Measurements from ENCODE around the gene VMP1. TPM values are rescaled to one million over a fixed set of nuclear protein-coding genes. Genes with fewer than 3 reads are reported as not detected.

VMP1 gene
- total and polyA plus RNA-seq, 4 donors: 46.4 to 118 (median 71.6) TPM

GRCh38 chr17:59678918-59679317, 28.5 kb upstream of the VMP1 start:
- H3K36me3 ChIP-seq (ENCODE audit: control insufficient read depth in 4 of 4, insufficient read depth in 3 of 4, low read depth in 1 of 4, low read length in 3 of 4): peaks cover 16 to 96% (median 87%) of the 10 kb centered on the region in 4 donors
- H3K9me3 ChIP-seq (ENCODE audit: control insufficient read depth in 4 of 4, low read length in 3 of 4): no peaks in the 10 kb centered on the region
- no peaks in the 10 kb centered on the region for H3K4me1 ChIP-seq (ENCODE audit: control insufficient read depth in 4 of 4, insufficient read depth in 4 of 4, low read length in 3 of 4)
- H3K27ac ChIP-seq (ENCODE audit: low read depth in 1 of 2, low read length in 2 of 2): no peak overlapping the region
- H3K4me3 ChIP-seq (ENCODE audit: low read depth in 1 of 3, low read length in 3 of 3): no peak overlapping the region
- H3K9ac ChIP-seq (ENCODE audit: low read depth in 1 of 2, low read length in 2 of 2): no peak overlapping the region
- TF ChIP-seq, protein P1, sequence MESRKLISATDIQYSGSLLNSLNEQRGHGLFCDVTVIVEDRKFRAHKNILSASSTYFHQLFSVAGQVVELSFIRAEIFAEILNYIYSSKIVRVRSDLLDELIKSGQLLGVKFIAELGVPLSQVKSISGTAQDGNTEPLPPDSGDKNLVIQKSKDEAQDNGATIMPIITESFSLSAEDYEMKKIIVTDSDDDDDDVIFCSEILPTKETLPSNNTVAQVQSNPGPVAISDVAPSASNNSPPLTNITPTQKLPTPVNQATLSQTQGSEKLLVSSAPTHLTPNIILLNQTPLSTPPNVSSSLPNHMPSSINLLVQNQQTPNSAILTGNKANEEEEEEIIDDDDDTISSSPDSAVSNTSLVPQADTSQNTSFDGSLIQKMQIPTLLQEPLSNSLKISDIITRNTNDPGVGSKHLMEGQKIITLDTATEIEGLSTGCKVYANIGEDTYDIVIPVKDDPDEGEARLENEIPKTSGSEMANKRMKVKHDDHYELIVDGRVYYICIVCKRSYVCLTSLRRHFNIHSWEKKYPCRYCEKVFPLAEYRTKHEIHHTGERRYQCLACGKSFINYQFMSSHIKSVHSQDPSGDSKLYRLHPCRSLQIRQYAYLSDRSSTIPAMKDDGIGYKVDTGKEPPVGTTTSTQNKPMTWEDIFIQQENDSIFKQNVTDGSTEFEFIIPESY (IDR thresholded peaks at IDR 0.05): no peak
- TF ChIP-seq HNF4A (conservative IDR thresholded peaks at IDR 0.05) (no peak), TAF1 (conservative IDR thresholded peaks at IDR 0.05) (no peak), REST (IDR thresholded peaks at IDR 0.05) (no peak), YY1 (IDR thresholded peaks at IDR 0.05) (no peak), RXRA (IDR thresholded peaks at IDR 0.05) (no peak), FOXA1 (IDR thresholded peaks at IDR 0.05) (no peak), EGR1 (IDR thresholded peaks at IDR 0.05; ENCODE audit: low read depth in 2 of 2) (no peak), FOXA2 (IDR thresholded peaks at IDR 0.05) (no peak)
- TF ChIP-seq, protein P2, sequence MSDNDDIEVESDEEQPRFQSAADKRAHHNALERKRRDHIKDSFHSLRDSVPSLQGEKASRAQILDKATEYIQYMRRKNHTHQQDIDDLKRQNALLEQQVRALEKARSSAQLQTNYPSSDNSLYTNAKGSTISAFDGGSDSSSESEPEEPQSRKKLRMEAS (IDR thresholded peaks at IDR 0.05): no peak
- TF ChIP-seq, protein P3, sequence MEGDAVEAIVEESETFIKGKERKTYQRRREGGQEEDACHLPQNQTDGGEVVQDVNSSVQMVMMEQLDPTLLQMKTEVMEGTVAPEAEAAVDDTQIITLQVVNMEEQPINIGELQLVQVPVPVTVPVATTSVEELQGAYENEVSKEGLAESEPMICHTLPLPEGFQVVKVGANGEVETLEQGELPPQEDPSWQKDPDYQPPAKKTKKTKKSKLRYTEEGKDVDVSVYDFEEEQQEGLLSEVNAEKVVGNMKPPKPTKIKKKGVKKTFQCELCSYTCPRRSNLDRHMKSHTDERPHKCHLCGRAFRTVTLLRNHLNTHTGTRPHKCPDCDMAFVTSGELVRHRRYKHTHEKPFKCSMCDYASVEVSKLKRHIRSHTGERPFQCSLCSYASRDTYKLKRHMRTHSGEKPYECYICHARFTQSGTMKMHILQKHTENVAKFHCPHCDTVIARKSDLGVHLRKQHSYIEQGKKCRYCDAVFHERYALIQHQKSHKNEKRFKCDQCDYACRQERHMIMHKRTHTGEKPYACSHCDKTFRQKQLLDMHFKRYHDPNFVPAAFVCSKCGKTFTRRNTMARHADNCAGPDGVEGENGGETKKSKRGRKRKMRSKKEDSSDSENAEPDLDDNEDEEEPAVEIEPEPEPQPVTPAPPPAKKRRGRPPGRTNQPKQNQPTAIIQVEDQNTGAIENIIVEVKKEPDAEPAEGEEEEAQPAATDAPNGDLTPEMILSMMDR (IDR thresholded peaks at IDR 0.05; ENCODE audit: low read depth, low read length, missing input control): no peak
- no peak for DNase-seq (ENCODE audit: low spot score)
- H3K27me3 ChIP-seq (ENCODE audit: control insufficient read depth in 4 of 4, insufficient read depth in 4 of 4, low read length in 3 of 4): no peaks in the 10 kb centered on the region
- WGBS: 43% methylated on average over 2 of the region's 2 CpGs

- no peak for TF ChIP-seq GABPA (IDR thresholded peaks at IDR 0.05 in 1 of 2, conservative IDR thresholded peaks at IDR 0.05 in 1 of 2)
- no peak for TF ChIP-seq EGR1 (IDR thresholded peaks at IDR 0.05; ENCODE audit: low read depth in 2 of 2)
- no peak for TF ChIP-seq FOXA1 (IDR thresholded peaks at IDR 0.05)
- TF ChIP-seq, protein P3 (IDR thresholded peaks at IDR 0.05; ENCODE audit: low read depth, low read length, missing input control): no peak
- TF ChIP-seq HNF4G (IDR thresholded peaks at IDR 0.05): no peak
- TF ChIP-seq JUND (IDR thresholded peaks at IDR 0.05): no peak
- TF ChIP-seq REST (IDR thresholded peaks at IDR 0.05): no peak
- TF ChIP-seq, protein P1 (IDR thresholded peaks at IDR 0.05): no peak
- TF ChIP-seq, protein P2 (IDR thresholded peaks at IDR 0.05): no peak
- no peak for TF ChIP-seq RXRA (IDR thresholded peaks at IDR 0.05)
- Histone ChIP-seq H3K9ac (ENCODE audit: low read depth in 1 of 2, low read length in 2 of 2) (no peak overlapping the region), H3K27ac (ENCODE audit: low read depth in 1 of 2, low read length in 2 of 2) (no peak overlapping the region), H3K9me3 (ENCODE audit: control insufficient read depth in 4 of 4, low read length in 3 of 4) (no peaks in the 10 kb centered on the region), H3K36me3 (ENCODE audit: control insufficient read depth in 4 of 4, insufficient read depth in 3 of 4, low read depth in 1 of 4, low read length in 3 of 4) (peaks cover 21 to 95% (median 88%) of the 10 kb centered on the region in 4 donors), H3K27me3 (ENCODE audit: control insufficient read depth in 4 of 4, insufficient read depth in 4 of 4, low read length in 3 of 4) (no peaks in the 10 kb centered on the region), H3K4me1 (ENCODE audit: control insufficient read depth in 4 of 4, insufficient read depth in 4 of 4, low read length in 3 of 4) (no peaks in the 10 kb centered on the region), H3K4me3 (ENCODE audit: low read depth in 1 of 3, low read length in 3 of 3) (no peak overlapping the region)
- DNase-seq (ENCODE audit: low spot score): no peak
- WGBS: 92% methylated on average over 4 of the region's 4 CpGs
Observed at GRCh38 chr17:59680314-59680713, 27.1 kb upstream of the VMP1 start.

Measured in liver (tissue), 9 donors.